ENCODE data around the gene ZNF438. TPM values are rescaled to one million over a fixed set of nuclear protein-coding genes. Genes with fewer than 3 reads are reported as not detected.

The ZNF438 gene
- total RNA-seq, 1 experiment from 2014 or later = 0.83 TPM

GRCh38 chr10:30885423-30885822, 146.2 kb downstream of the ZNF438 start:
- no peak overlapping the region for H3K4ac ChIP-seq (ENCODE audit: low read depth, low read length)
- H3K23ac ChIP-seq (ENCODE audit: insufficient read length, low read depth, low read length) = no peak overlapping the region
- no peak overlapping the region for H3K18ac ChIP-seq (ENCODE audit: insufficient read length, low read depth, low read length)
- no peaks in the 10 kb centered on the region for H4K20me1 ChIP-seq (ENCODE audit: control insufficient read depth, insufficient read depth, insufficient read length)
- H3K9ac ChIP-seq (ENCODE audit: extremely low read depth, insufficient read length, low read length) = no peak overlapping the region
- no peaks in the 10 kb centered on the region for H3K79me2 ChIP-seq (ENCODE audit: insufficient read depth, low read length)
- no peaks in the 10 kb centered on the region for H3K23me2 ChIP-seq (ENCODE audit: insufficient read length, low read depth, low read length, poor library complexity, severe bottlenecking)
- no peak overlapping the region for H3K27ac ChIP-seq (ENCODE audit: insufficient read length, low read depth, low read length)
- H2BK20ac ChIP-seq (ENCODE audit: low read depth, low read length, poor library complexity, severe bottlenecking) = no peak overlapping the region
- H4K91ac ChIP-seq (ENCODE audit: insufficient read length, low read depth, low read length) = no peak overlapping the region
- H3K14ac ChIP-seq (ENCODE audit: insufficient read depth, low read length) = no peak overlapping the region
- Mint-ChIP-seq H3K9me3 (peaks cover 4% of the 10 kb centered on the region in 2 experiments; a peak in 3 of 5 replicates), H3K27me3 (ENCODE audit: low read depth) (no peaks in the 10 kb centered on the region), H3K27ac (no peak overlapping the region), H3K4me1 (peaks cover 26 to 29% of the 10 kb centered on the region in 2 experiments), H3K36me3 (ENCODE audit: insufficient read depth in 1 of 3, low read depth in 3 of 3) (peaks cover 0 to 3% (median 3%) of the 10 kb centered on the region in 3 experiments; a peak in 3 of 7 replicates), H3K4me3 (no peak overlapping the region)
- no peak overlapping the region for H2AFZ ChIP-seq (ENCODE audit: low read length)
- H3K9me3 ChIP-seq (ENCODE audit: control insufficient read depth, low read depth, low read length) = no peaks in the 10 kb centered on the region
- H2BK12ac ChIP-seq (ENCODE audit: insufficient read length, low read depth, low read length) = no peak overlapping the region
- H3K4me2 ChIP-seq (ENCODE audit: insufficient read depth, insufficient read length, low read length) = no peak overlapping the region
- no peak for DNase-seq
- H4K8ac ChIP-seq (replicated peaks; ENCODE audit: insufficient read length, low read depth, low read length) = no peak overlapping the region
- no peak overlapping the region for H3K56ac ChIP-seq (ENCODE audit: insufficient read length, low read depth, low read length)
- H4K5ac ChIP-seq (ENCODE audit: insufficient read length, low read depth, low read length) = no peak overlapping the region
- H3K27me3 ChIP-seq (ENCODE audit: insufficient read depth, low read length) = no peaks in the 10 kb centered on the region
- no peak overlapping the region for H2BK15ac ChIP-seq (ENCODE audit: low read depth, low read length)
- no peaks in the 10 kb centered on the region; the same call in 1 of the 2 replicates for H3K4me1 ChIP-seq (ENCODE audit: insufficient read depth, low read length)
- TF ChIP-seq CTCF (conservative IDR thresholded peaks at IDR 0.05) = no peak
- no peak overlapping the region for H2BK5ac ChIP-seq (ENCODE audit: insufficient read length, low read length)
- no peak overlapping the region for H2BK120ac ChIP-seq (ENCODE audit: low read depth, low read length, poor library complexity, severe bottlenecking)
- no peak overlapping the region for H2AK5ac ChIP-seq (ENCODE audit: insufficient read length, low read length)
- no peaks in the 10 kb centered on the region for H3K79me1 ChIP-seq (ENCODE audit: insufficient read depth, low read depth, low read length, poor library complexity, severe bottlenecking)
- no peak overlapping the region for H3T11ph ChIP-seq (ENCODE audit: low read length)
